H4 (cell line): ENCODE measurements around the gene EML5. TPM values are rescaled to one million over a fixed set of nuclear protein-coding genes. Genes with fewer than 3 reads are reported as not detected.

Experiments
- total RNA-seq: library from RNA; depleted of rRNA; stranded (reverse); fragments of >200 nt; shearing (Covaris generic); gene quantifications from 2 replicates; pipeline ENCODE4 v1.2.3, GENCODE V29; 2014; rRNA removed

The EML5 gene
- total RNA-seq, 1 experiment from 2014 or later, result 0.43 TPM

Other genes with a start within 250 kb of the EML5 start
- gene PTPN21, start 237.9 kb downstream of the EML5 start, total RNA-seq, result 4.0 and 4.4 TPM in 2 replicates
- gene ZC3H14, start 229.9 kb downstream of the EML5 start, total RNA-seq, result 56.8 and 68.6 TPM in 2 replicates
- 21.8 and 27.8 TPM in 2 replicates for gene TTC8, start 31.7 kb upstream of the EML5 start, total RNA-seq